Measurements from ENCODE around the gene ZMIZ1.
A peak's percentile ranks its signal among the peaks of the same experiment; 100 is the strongest.

The ZMIZ1 gene

GRCh38 chr10:79052291-79053080, 16.3 kb upstream of the ZMIZ1 start:
- DNase-seq: peak; percentile 36

GRCh38 chr10:79053081-79053434, 15.7 kb upstream of the ZMIZ1 start:
- no peak for DNase-seq

- DNase-seq: no peak
Measured at GRCh38 chr10:79053481-79054202, 15.1 kb upstream of the ZMIZ1 start.

GRCh38 chr10:79054203-79055099, 14.3 kb upstream of the ZMIZ1 start:
- no peak for DNase-seq

- no peak for DNase-seq
Measured at GRCh38 chr10:79055100-79055782, 13.5 kb upstream of the ZMIZ1 start.

GRCh38 chr10:79055892-79056291, 12.9 kb upstream of the ZMIZ1 start:
- no peak for DNase-seq

GRCh38 chr10:79056361-79056735, 12.4 kb upstream of the ZMIZ1 start:
- no peak for DNase-seq

- DNase-seq: no peak
Measured at GRCh38 chr10:79056736-79057391, 11.9 kb upstream of the ZMIZ1 start.

GRCh38 chr10:79057481-79058275, 11.1 kb upstream of the ZMIZ1 start:
- DNase-seq: no peak

GRCh38 chr10:79058899-79059841, 9.6 kb upstream of the ZMIZ1 start:
- DNase-seq: no peak

- DNase-seq: no peak
Measured at GRCh38 chr10:79059859-79060379, 8.8 kb upstream of the ZMIZ1 start.

GRCh38 chr10:79060641-79061255, 8.0 kb upstream of the ZMIZ1 start:
- DNase-seq: no peak

- DNase-seq: no peak
Measured at GRCh38 chr10:79061441-79062315, 7.1 kb upstream of the ZMIZ1 start.

GRCh38 chr10:79063071-79063491, 5.7 kb upstream of the ZMIZ1 start:
- no peak for DNase-seq

GRCh38 chr10:79063661-79064492, 4.9 kb upstream of the ZMIZ1 start:
- peak; percentile 64 for DNase-seq

GRCh38 chr10:79065091-79065551, 3.6 kb upstream of the ZMIZ1 start:
- no peak for DNase-seq

GRCh38 chr10:79065853-79066252, 2.9 kb upstream of the ZMIZ1 start:
- DNase-seq: no peak

Measured in CD4-positive, alpha-beta T cell treated with Interleukin-21 for 1 hour (primary cell).